KMS-11 (cell line): ENCODE measurements around the gene KPNA4.

ENCODE experiments used
- H2AFZ ChIP-seq: fragments of 200-600 bp; sonication (generic); 2 replicates; pipeline ENCODE4 v1.6.1; 2016; ENCODE audit warnings: antibody characterized with exemption, mixed run types, low read depth
- H3K27ac ChIP-seq: fragments of 200-600 bp; sonication (generic); 2 replicates; pipeline ENCODE4 v1.6.1; 2016; ENCODE audit warnings: mild to moderate bottlenecking, mixed run types
- H3K27me3 ChIP-seq: fragments of 200-600 bp; sonication (generic); 2 replicates; pipeline ENCODE4 v1.6.1; 2017; ENCODE audit warnings: mild to moderate bottlenecking, low read depth, mixed run types, moderate library complexity; ENCODE audit not compliant: insufficient read depth
- H3K36me3 ChIP-seq: fragments of 200-600 bp; sonication (generic); 2 replicates; pipeline ENCODE4 v1.6.1; 2017; ENCODE audit warnings: mild to moderate bottlenecking, mixed run types; ENCODE audit not compliant: insufficient read depth
- H3K4me1 ChIP-seq: fragments of 200-600 bp; sonication (generic); 2 replicates; pipeline ENCODE4 v1.6.1; 2016; ENCODE audit warnings: mild to moderate bottlenecking, low read depth, mixed run types; ENCODE audit not compliant: poor library complexity, severe bottlenecking
- H3K4me2 ChIP-seq: fragments of 200-600 bp; sonication (generic); 2 replicates; pipeline ENCODE4 v1.7.0; 2016; ENCODE audit warnings: mild to moderate bottlenecking, mixed run types
- H3K4me3 ChIP-seq: fragments of 200-600 bp; sonication (generic); IDR thresholded peaks from 2 replicates; pipeline ENCODE4 v1.6.1; 2017; ENCODE audit warnings: low read depth, low read length, mixed read lengths; ENCODE audit not compliant: insufficient read depth
- H3K79me2 ChIP-seq: fragments of 200-600 bp; sonication (generic); 2 replicates; pipeline ENCODE4 v1.6.1; 2016; ENCODE audit warnings: low read depth, mixed run types; ENCODE audit not compliant: insufficient read depth
- H3K9ac ChIP-seq: fragments of 200-600 bp; sonication (generic); 2 replicates; pipeline ENCODE4 v1.6.1; 2016; ENCODE audit warnings: mild to moderate bottlenecking, mixed run types
- H4K20me1 ChIP-seq: fragments of 200-600 bp; sonication (generic); 2 replicates; pipeline ENCODE4 v1.6.1; 2016; ENCODE audit warnings: mild to moderate bottlenecking, mixed run types; ENCODE audit not compliant: insufficient read depth
- CTCF ChIP-seq: fragments of 200-600 bp; sonication (generic); conservative IDR thresholded peaks from 2 replicates; pipeline ENCODE4 v1.6.1; 2017; ENCODE audit warnings: low read depth, mild to moderate bottlenecking, antibody characterized with exemption, low read length, moderate library complexity, mixed read lengths

KPNA4 gene

DNA sequence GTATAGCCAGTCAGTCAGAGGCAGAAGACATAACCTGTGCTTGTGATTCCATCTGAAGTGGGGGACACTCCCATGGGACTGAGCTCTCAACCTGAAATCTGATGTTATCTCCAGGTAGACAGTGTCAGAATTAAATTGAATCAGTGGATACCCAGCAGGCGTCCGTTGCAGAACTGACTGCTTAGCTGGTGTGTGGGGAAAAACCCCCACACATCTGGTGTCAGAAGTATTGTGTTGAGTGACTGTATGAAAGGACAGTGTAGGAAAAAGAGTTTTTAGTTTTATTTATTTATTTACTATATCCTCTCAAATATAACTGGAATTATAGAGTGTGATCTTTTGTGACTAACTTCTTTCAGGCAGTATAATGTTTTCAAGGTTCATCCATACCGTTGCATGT, 10.4 kb downstream of the KPNA4 start:
- Histone ChIP-seq H3K36me3 (no peaks in the 10 kb centered on the region), H3K27ac (no peak overlapping the region), H3K4me2 (no peak overlapping the region), H3K79me2 (peaks cover 89% of the 10 kb centered on the region), H3K27me3 (no peaks in the 10 kb centered on the region), H3K9ac (no peak overlapping the region), H2AFZ (no peak overlapping the region), H4K20me1 (peaks cover 12% of the 10 kb centered on the region), H3K4me1 (peaks cover 5% of the 10 kb centered on the region), H3K4me3 (no peak overlapping the region)
- no peak for TF ChIP-seq CTCF

- Histone ChIP-seq H3K27ac (no peak overlapping the region), H3K36me3 (no peaks in the 10 kb centered on the region), H3K4me3 (no peak overlapping the region), H3K27me3 (no peaks in the 10 kb centered on the region), H3K4me2 (no peak overlapping the region), H2AFZ (no peak overlapping the region), H4K20me1 (peaks cover 12% of the 10 kb centered on the region; the same call in 1 of the 2 replicates), H3K9ac (no peak overlapping the region), H3K4me1 (no peaks in the 10 kb centered on the region), H3K79me2 (peaks cover 85% of the 10 kb centered on the region)
- no peak for TF ChIP-seq CTCF
These were observed 11.5 kb downstream of the KPNA4 start for GRCh38 chr3:160553827-160554226.

DNA sequence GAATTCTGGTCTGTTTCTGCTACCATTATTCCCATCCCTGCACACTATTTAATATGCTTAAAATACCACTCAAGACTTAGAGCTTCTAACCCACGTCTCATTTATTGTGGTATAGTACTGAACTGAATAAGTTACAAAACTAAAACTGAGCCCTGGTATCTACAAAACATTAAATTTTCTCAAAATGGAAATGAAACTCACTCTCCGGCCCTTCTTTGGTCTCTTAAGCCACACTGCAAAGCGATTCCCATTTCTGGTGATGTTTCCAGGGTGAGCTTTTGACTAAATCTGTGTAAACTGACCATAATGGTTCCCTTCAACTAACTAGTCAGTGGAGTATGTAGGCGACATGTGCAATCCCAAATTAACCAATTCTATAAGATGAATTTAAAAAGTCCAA, 18.6 kb downstream of the KPNA4 start:
- peaks cover 2% of the 10 kb centered on the region; the same call in 1 of the 2 replicates for H4K20me1 ChIP-seq
- H3K36me3 ChIP-seq, result no peaks in the 10 kb centered on the region
- no peaks in the 10 kb centered on the region for H3K27me3 ChIP-seq
- H3K4me2 ChIP-seq, result no peak overlapping the region
- H3K79me2 ChIP-seq, result peaks cover 84% of the 10 kb centered on the region
- H3K4me1 ChIP-seq, result no peaks in the 10 kb centered on the region
- no peak overlapping the region for H3K27ac ChIP-seq
- no peak overlapping the region for H3K4me3 ChIP-seq
- TF ChIP-seq CTCF, result no peak
- no peak overlapping the region for H3K9ac ChIP-seq
- H2AFZ ChIP-seq, result no peak overlapping the region

- Histone ChIP-seq H3K4me2 (no peak overlapping the region), H3K27ac (no peak overlapping the region), H3K27me3 (no peaks in the 10 kb centered on the region), H2AFZ (no peak overlapping the region), H3K36me3 (no peaks in the 10 kb centered on the region), H4K20me1 (peaks cover 2% of the 10 kb centered on the region; the same call in 1 of the 2 replicates), H3K4me3 (no peak overlapping the region), H3K9ac (no peak overlapping the region), H3K4me1 (no peaks in the 10 kb centered on the region), H3K79me2 (peaks cover 84% of the 10 kb centered on the region)
- TF ChIP-seq CTCF, result no peak
These were observed 19.9 kb downstream of the KPNA4 start for GRCh38 chr3:160545504-160545871.
